HG03432 (cell line): Measurements from ENCODE around the gene RBM42.
"Not testable (repeated sequence)": the region's sequence is repeated elsewhere in the genome, so short reads cannot be mapped to it uniquely, and the experiment has no call there.

Experiments
- ATAC-seq: cut with Tn5 transposase; IDR thresholded peaks from one replicate; pipeline ENCODE4 v1.9.1; 2021; ENCODE audit warnings: mild to moderate bottlenecking, moderate library complexity; ENCODE audit not compliant: unreplicated experiment

The RBM42 gene

GRCh38 chr19:35628565-35629331 is at the start of gene RBM42:
TSS of gene RBM42 (plus strand) at chr19:35629036. CDS start at chr19:35629154, 118 bp downstream.
- ATAC-seq = peak; percentile 92

- ATAC-seq = no peak
Observed at GRCh38 chr19:35582760-35583159, 46.1 kb upstream of the RBM42 start.

- no peak for ATAC-seq
Observed at GRCh38 chr19:35585848-35586247, 43.0 kb upstream of the RBM42 start, which contains the start of gene PMIS2. TSS of gene PMIS2 (plus strand) at chr19:35586173. CDS start at chr19:35586260, 87 bp downstream.

GRCh38 chr19:35587321-35587720 is 41.5 kb upstream of the RBM42 start:
- no peak for ATAC-seq

- ATAC-seq = no peak
Observed at GRCh38 chr19:35590875-35591274, 38.0 kb upstream of the RBM42 start.

GRCh38 chr19:35592226-35592625 is 36.6 kb upstream of the RBM42 start:
- ATAC-seq = no peak

- ATAC-seq = not testable (repeated sequence)
Observed at GRCh38 chr19:35595026-35595425, 33.8 kb upstream of the RBM42 start.

GRCh38 chr19:35595928-35596327 is 32.9 kb upstream of the RBM42 start:
- no peak for ATAC-seq

- ATAC-seq = no peak
Observed at GRCh38 chr19:35596366-35596999, 32.4 kb upstream of the RBM42 start.

- ATAC-seq = no peak
Observed at GRCh38 chr19:35601971-35602370, 26.9 kb upstream of the RBM42 start.

GRCh38 chr19:35604436-35604835 is 24.4 kb upstream of the RBM42 start:
- not testable (repeated sequence) for ATAC-seq

GRCh38 chr19:35607170-35607569 is 21.7 kb upstream of the RBM42 start:
- ATAC-seq = not testable (repeated sequence)

GRCh38 chr19:35607661-35608060 is 21.2 kb upstream of the RBM42 start:
- no peak for ATAC-seq

- no peak for ATAC-seq
Observed at GRCh38 chr19:35608251-35608650, 20.6 kb upstream of the RBM42 start.

- ATAC-seq = peak; percentile 37
Observed at GRCh38 chr19:35609851-35610353, 18.9 kb upstream of the RBM42 start.

- ATAC-seq = no peak
Observed at GRCh38 chr19:35612224-35612558, 16.6 kb upstream of the RBM42 start.

GRCh38 chr19:35612559-35613321 is 16.1 kb upstream of the RBM42 start, which contains the start of gene HAUS5:
TSS of gene HAUS5 (plus strand) at chr19:35612735. CDS start at chr19:35612795, 60 bp downstream.
- peak; percentile 79 for ATAC-seq

GRCh38 chr19:35613574-35613973 is 15.3 kb upstream of the RBM42 start:
- ATAC-seq = no peak

- no peak for ATAC-seq
Observed at GRCh38 chr19:35615036-35615435, 13.8 kb upstream of the RBM42 start.

GRCh38 chr19:35618857-35619256 is 10.0 kb upstream of the RBM42 start:
- no peak for ATAC-seq

- no peak for ATAC-seq
Observed at GRCh38 chr19:35619290-35619923, 9.4 kb upstream of the RBM42 start.
